Transverse colon (tissue), 4 donors: ENCODE data around the gene GLRX2. TPM values are rescaled to one million over a fixed set of nuclear protein-coding genes. Genes with fewer than 3 reads are reported as not detected.

Experiments
- DNase-seq: peaks from one replicate; pipeline ENCODE4 v3.0.0-alpha.2; 2019
- H3K27ac ChIP-seq, 4 donors: fragments of 200-600 bp; sonication (generic); 2 replicates each; pipeline ENCODE4 v1.5.1; 2016 to 2018; ENCODE audit warnings: inconsistent platforms in 4 of 4
- H3K27me3 ChIP-seq: fragments of 200-600 bp; sonication (generic); 2 replicates; pipeline ENCODE4 v1.5.1; 2017; ENCODE audit warnings: inconsistent platforms
- H3K36me3 ChIP-seq, 4 donors: fragments of 200-600 bp; sonication (generic); 2 replicates each; pipeline ENCODE4 v1.5.1; 2017 to 2019; ENCODE audit warnings: inconsistent platforms in 4 of 4
- H3K4me1 ChIP-seq, 4 donors: fragments of 200-600 bp; sonication (generic); 2 replicates each; pipeline ENCODE4 v1.5.1; 2017 to 2020; ENCODE audit warnings: inconsistent platforms in 4 of 4
- H3K4me3 ChIP-seq, 4 donors: fragments of 200-600 bp; sonication (generic); 1 replicate in 1 of 4; 2 replicates in 3 of 4; pipeline versions ENCODE4 v1.5.1 to v1.6.1; 2017 to 2019; ENCODE audit warnings: inconsistent platforms in 4 of 4
- H3K9me3 ChIP-seq, 2 donors: fragments of 200-600 bp; sonication (generic); 2 replicates each; pipeline ENCODE4 v1.5.1; 2017 to 2019; ENCODE audit warnings: inconsistent platforms in 2 of 2
- EP300 ChIP-seq: sonication (generic); formaldehyde crosslinking; IDR thresholded peaks from one replicate; pipeline ENCODE4 v1.6.1; 2017; ENCODE audit warnings: antibody characterized with exemption, low read depth
- POLR2A ChIP-seq: fragments of 450-650 bp; IDR thresholded peaks from one replicate; pipeline ENCODE4 v1.6.1; 2016; ENCODE audit warnings: antibody characterized with exemption, mild to moderate bottlenecking, moderate library complexity
- POLR2AphosphoS5 ChIP-seq, 3 donors: sonication (generic); formaldehyde crosslinking; IDR thresholded peaks; one replicate each; pipeline ENCODE4 v1.6.1; 2016; ENCODE audit warnings: antibody characterized with exemption in 3 of 3
- WGBS, 2 donors: methylation state at CpG; one replicate each; pipeline ENCODE4 v1.1.5; 2018; ENCODE audit warnings: low coverage in 1 of 2; 5-methylcytosine and 5-hydroxymethylcytosine counted together
- in situ Hi-C, 4 donors: fragments of 200-750 bp; cut with MboI; loops; one replicate each; pipeline versions ENCODE4 v1.15.0 to v1.15.1; 2017; ENCODE audit warnings: low sequenced_read_pairs in 3 of 4, low pct_ligation_motif_present in 1 of 4, low pct_unique_long_range_greater_than_20kb in 1 of 4
- intact Hi-C: fragments of 100-400 bp; cut with DNase I; formaldehyde crosslinking; loops from one replicate; pipeline ENCODE4 v1.15.1; 2023; ENCODE audit warnings: low total_unique reads
- total RNA-seq, 4 donors: library from RNA; depleted of rRNA; stranded (reverse); fragments of >200 nt; gene quantifications; one replicate each; pipeline ENCODE4 v1.1.0, GENCODE V29; 2016
- TF ChIP-seq, protein P1 (sequence below), 5 experiments: fragments of 200-600 bp in 3 of 5; fragments of 450-650 bp in 2 of 5; sonication (generic) in 3 of 5; IDR thresholded peaks; 1 replicate in 2 of 5; 2 replicates in 3 of 5; pipeline ENCODE4 v1.5.1; 2016 to 2017; ENCODE audit warnings: antibody characterized with exemption in 5 of 5, inconsistent platforms in 3 of 5, mild to moderate bottlenecking in 2 of 5, moderate library complexity in 1 of 5

The GLRX2 gene
- total RNA-seq, 4 donors from 2014 or later = 0.40 to 8.3 (median 3.7) TPM

DNA sequence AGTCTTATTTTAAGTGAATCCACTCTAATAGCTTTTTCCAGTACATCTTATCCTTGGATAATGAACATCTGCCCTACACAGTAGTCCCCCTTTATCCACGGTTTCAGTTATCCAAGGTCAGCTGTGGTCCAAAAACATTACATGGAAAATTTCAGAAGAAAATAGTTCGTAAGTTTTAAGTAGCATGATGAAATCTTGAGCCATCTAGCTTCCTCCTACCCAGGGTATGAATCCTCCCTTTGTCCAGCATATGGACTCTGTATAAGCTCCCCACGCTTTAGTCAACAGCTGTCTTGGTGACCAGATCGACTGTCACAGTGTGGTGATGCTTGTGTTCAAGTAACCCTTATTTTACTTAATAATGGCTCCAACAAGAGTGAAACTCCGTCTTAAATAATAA lies 2.6 kb downstream of the GLRX2 start:
- no peak for DNase-seq
- Histone ChIP-seq H3K27ac (no peak overlapping the region), H3K36me3 (peaks cover 0 to 28% (median 11%) of the 10 kb centered on the region in 4 donors), H3K9me3 (no peaks in the 10 kb centered on the region), H3K27me3 (no peaks in the 10 kb centered on the region), H3K4me1 (peaks cover 8 to 20% (median 11%) of the 10 kb centered on the region in 4 donors), H3K4me3 (no peak overlapping the region)
- intact Hi-C loops (no loop called here), in situ Hi-C loops (loop anchor here in 1 of 4 donors (25.0 kb wide), 1 partner anchor 290 kb away; the partner anchor contains the start of gene RGS2)
- 91 to 93% methylated on average over 2 to 5 of the region's 5 CpGs for WGBS, 2 donors
- no peak for TF ChIP-seq EP300

DNA sequence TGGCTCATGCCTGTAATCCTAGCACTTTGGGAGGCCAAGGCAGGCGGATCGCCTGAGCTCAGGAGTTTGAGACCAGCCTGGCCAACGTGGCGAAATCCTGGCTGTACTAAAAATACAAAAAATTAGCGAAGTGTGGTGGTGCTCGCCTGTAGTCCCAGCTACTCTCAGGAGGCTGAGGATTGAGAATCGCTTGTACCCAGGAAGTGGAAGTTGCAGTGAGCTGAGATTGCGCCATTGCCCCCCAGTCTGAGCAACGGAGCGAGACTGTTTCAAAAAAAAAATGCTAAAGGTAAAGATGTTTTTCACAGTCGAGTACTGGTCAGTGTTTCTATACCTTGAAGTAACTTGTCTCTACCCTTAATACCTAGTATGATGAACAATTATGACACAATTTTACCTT lies 11.1 kb downstream of the GLRX2 start:
- Histone ChIP-seq H3K27me3 (no peaks in the 10 kb centered on the region), H3K4me1 (no peaks in the 10 kb centered on the region), H3K9me3 (no peaks in the 10 kb centered on the region), H3K4me3 (no peak overlapping the region), H3K27ac (no peak overlapping the region), H3K36me3 (peaks cover 0 to 37% (median 15%) of the 10 kb centered on the region in 4 donors)
- in situ Hi-C loops (no loop called here), intact Hi-C loops (no loop called here)
- TF ChIP-seq POLR2A = no peak
- TF ChIP-seq EP300 = no peak
- no peak for TF ChIP-seq POLR2AphosphoS5 (IDR thresholded peaks at IDR 0.05)
- TF ChIP-seq, protein P1, sequence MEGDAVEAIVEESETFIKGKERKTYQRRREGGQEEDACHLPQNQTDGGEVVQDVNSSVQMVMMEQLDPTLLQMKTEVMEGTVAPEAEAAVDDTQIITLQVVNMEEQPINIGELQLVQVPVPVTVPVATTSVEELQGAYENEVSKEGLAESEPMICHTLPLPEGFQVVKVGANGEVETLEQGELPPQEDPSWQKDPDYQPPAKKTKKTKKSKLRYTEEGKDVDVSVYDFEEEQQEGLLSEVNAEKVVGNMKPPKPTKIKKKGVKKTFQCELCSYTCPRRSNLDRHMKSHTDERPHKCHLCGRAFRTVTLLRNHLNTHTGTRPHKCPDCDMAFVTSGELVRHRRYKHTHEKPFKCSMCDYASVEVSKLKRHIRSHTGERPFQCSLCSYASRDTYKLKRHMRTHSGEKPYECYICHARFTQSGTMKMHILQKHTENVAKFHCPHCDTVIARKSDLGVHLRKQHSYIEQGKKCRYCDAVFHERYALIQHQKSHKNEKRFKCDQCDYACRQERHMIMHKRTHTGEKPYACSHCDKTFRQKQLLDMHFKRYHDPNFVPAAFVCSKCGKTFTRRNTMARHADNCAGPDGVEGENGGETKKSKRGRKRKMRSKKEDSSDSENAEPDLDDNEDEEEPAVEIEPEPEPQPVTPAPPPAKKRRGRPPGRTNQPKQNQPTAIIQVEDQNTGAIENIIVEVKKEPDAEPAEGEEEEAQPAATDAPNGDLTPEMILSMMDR (IDR thresholded peaks at IDR 0.05) = no peak
- no peak for DNase-seq
- WGBS, 2 donors = 96 to 98% methylated on average over 7 to 11 of the region's 11 CpGs

DNA sequence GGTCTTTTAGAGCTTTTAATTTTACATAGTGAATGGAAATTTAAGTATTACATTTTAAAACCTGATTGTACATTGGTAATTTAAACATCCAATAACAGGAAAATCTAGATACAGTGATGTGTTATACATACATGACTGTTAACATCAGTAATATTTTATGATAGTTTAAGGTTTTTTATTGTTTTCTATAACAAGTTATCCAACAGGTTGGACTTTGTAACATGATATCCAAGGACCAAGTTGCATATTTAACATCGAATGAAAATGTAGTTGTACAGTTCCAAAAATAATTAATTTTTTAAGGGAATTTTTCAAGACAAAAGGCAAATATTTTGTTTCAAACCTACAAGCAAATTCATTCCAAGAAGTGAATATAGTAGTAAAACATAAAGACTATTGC lies 14.3 kb downstream of the GLRX2 start:
- Histone ChIP-seq H3K36me3 (peaks cover 0 to 14% (median 4%) of the 10 kb centered on the region in 4 donors), H3K4me1 (no peaks in the 10 kb centered on the region), H3K4me3 (no peak overlapping the region), H3K9me3 (no peaks in the 10 kb centered on the region), H3K27me3 (no peaks in the 10 kb centered on the region), H3K27ac (no peak overlapping the region)
- in situ Hi-C loops (no loop called here), intact Hi-C loops (no loop called here)
- no peak for DNase-seq
- TF ChIP-seq POLR2A = no peak
- TF ChIP-seq, protein P1 (IDR thresholded peaks at IDR 0.05) = no peak
- no peak for TF ChIP-seq EP300
- no peak for TF ChIP-seq POLR2AphosphoS5 (IDR thresholded peaks at IDR 0.05)
- WGBS, 2 donors = 40 to 52% methylated on average over 1 of the region's 1 CpG

DNA sequence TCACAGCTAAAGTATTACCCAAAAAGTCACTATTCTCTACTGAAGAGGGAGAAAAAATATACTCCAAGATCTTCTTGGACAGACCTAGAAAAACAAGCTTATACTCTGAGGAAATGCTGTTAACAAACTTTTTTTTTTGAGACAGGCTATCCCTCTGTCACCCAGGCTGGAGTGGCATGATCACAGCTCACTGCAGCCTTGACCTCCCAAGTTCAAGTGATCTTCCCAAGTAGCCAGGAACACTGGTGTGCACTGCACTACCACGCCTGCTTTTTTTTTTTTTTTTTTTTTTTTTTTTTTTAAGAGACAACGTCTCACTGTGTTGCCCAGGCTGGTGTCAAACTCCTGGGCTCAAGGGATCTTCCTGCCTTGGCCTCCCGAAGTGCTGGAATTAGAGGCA lies 17.3 kb downstream of the GLRX2 start:
- Histone ChIP-seq H3K36me3 (peaks cover 0 to 30% (median 9%) of the 10 kb centered on the region in 4 donors), H3K4me1 (no peaks in the 10 kb centered on the region), H3K9me3 (no peaks in the 10 kb centered on the region), H3K27me3 (no peaks in the 10 kb centered on the region), H3K4me3 (no peak overlapping the region), H3K27ac (no peak overlapping the region)
- 40 to 63% methylated on average over 1 to 3 of the region's 3 CpGs for WGBS, 2 donors
- TF ChIP-seq EP300 = no peak
- TF ChIP-seq, protein P1 (IDR thresholded peaks at IDR 0.05) = no peak
- no peak for TF ChIP-seq POLR2AphosphoS5 (IDR thresholded peaks at IDR 0.05)
- TF ChIP-seq POLR2A = no peak
- DNase-seq = no peak
- intact Hi-C loops (no loop called here), in situ Hi-C loops (no loop called here)

DNA sequence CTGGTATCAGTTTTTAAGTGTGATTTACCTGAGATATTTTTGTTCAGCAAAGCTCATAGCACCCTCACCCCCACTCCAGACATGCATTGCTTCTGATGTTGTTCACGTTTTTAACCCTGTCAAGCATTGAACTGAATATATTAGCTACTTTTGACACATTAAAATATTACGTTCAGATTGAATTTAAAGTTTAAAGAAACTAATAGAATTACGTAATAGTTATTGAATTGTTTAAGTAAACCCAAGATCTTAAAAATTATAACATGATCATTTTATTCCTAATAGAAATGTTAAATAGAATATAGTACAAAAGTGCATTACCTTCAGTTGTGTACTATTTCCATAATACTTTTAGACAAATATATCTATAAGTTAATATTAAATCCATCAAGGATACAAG lies 18.9 kb downstream of the GLRX2 start:
- TF ChIP-seq EP300 (no peak), POLR2A (no peak), POLR2AphosphoS5 (IDR thresholded peaks at IDR 0.05) (no peak)
- TF ChIP-seq, protein P1 (IDR thresholded peaks at IDR 0.05) = no peak
- no peak for DNase-seq
- Histone ChIP-seq H3K4me1 (no peaks in the 10 kb centered on the region), H3K4me3 (no peak overlapping the region), H3K27me3 (no peaks in the 10 kb centered on the region), H3K36me3 (peaks cover 0 to 37% (median 17%) of the 10 kb centered on the region in 4 donors), H3K9me3 (no peaks in the 10 kb centered on the region), H3K27ac (no peak overlapping the region)
- intact Hi-C loops (no loop called here), in situ Hi-C loops (no loop called here)
- WGBS, 2 donors = 88 to 91% methylated on average over 3 of the region's 3 CpGs
